CMK (cell line): ENCODE measurements around the gene ZNF680.
"Not testable (repeated sequence)": the region's sequence is repeated elsewhere in the genome, so short reads cannot be mapped to it uniquely, and the experiment has no call there.

Source experiments
- DNase-seq: peaks from one replicate; pipeline ENCODE4 v3.0.0-alpha.2; 2010; ENCODE audit warnings: low read depth

Gene ZNF680

GRCh38 chr7:64557601-64558322 lies 5.1 kb downstream of the ZNF680 start:
- DNase-seq, result no peak

DNA sequence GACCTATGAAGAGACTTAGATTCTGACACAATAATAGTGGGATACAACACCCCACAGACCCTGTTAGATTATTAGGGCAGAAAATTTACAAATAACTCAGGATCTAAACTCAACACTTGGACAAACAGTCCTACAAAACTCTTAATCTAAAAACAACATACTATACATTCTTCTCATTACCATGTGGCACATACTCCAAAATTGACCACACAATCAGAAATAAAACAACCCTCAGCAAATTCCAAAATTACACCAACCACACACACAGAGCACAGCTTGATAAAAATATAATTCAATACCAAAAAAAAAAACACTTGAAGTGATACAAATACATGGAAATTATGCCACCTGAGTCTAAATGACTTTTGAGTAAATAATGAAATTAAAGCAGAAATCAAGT lies 7.8 kb downstream of the ZNF680 start:
- no peak for DNase-seq

DNA sequence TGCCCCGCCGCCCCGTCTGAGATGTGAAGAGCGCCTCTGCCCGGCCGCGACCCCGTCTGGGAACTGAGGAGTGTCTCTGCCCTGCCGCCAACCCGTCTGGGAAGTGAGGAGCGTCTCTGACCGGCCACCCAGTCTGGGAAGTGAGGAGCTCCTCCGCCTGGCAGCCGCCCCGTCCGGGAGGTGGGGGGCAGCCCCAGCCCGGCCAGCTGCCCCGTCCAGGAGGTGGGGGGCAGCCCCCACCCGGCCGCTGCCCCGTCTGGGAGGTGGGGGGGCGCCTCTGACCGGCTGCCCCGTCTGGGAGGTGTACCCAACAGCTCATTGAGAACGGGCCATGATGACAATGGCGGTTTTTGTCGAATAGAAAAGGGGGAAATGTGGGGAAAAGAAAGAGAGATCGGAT lies 8.7 kb downstream of the ZNF680 start:
- DNase-seq, result not testable (repeated sequence)

GRCh38 chr7:64551375-64552142 lies 11.3 kb downstream of the ZNF680 start:
- no peak for DNase-seq

DNA sequence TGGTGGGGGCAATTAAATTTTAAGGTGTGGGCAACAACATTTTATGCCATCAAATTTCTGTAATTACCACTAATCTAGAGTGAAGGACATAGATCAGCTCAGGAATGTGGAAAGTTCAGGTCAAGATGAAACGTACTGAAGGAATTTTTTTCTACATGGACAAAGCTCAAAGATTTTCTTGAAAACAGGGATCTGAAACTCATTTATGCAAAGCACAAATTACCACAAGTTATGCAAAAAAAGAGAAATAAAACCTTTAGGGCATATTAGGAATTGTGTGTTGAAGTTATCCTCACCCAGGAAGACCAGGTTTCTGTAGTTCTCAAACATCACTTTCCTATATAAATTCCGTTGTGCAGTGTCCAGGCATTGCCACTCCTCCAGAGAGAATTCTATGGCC lies 18.9 kb downstream of the ZNF680 start:
- no peak for DNase-seq

DNA sequence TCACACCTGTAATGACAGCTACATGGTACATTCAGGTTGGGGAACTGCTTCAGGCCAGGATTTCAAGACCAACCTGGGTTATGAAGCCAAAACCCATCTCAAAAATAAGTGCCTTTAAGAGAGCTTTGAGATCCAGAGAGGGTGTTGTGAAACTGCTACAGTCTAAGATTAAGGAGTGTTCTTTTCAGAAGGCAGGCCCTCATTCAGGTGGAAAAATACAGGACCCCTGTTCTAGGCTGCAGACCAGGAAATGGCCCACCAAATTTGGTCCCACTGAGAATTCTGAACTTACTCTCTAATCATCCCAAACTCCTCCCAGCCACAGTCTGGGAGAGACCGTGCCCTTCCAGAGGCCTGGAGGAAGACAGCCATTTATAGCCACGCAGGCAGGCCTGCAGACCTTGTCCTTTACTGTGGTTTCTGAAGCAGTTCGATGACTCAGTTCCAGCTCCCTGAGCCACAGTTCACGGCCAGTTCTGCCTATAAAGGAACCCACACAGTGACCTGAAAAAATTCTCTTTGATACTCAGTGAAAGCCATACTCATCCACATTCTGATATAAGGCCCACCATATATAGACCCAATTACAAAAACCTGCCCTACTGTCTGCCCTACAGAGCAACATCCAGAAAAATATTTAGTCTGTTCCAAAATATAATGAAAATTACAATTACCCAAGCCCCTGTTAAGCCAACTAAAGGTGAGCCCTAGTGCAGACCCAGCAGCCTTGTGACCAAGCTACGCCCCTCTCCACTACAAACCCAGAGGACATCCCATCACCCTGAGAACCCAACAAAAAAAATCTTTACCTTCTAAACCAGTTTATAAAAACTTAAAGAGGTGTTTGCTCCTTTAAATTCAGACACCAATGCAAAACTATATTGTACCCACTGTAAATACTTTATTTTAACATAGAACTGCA lies 21.2 kb downstream of the ZNF680 start:
- no peak for DNase-seq

DNA sequence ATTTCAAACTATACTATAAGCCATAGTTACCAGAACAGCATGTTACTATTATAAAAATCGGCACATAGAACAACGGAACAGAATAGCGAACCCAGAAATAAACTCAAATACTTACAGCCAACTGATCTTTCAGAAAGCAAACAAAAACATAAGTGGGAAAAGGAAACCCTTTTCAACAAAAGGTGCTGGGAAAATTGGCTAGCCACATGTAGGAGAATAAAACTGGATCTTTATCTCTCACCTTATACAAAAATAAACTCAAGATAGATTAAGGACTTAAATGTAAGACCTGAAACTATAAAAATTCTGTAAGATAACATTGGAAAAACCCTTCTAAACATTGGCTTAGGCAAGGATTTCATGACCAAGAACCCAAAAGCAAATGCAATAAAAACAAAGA lies 29.1 kb downstream of the ZNF680 start:
- DNase-seq, result no peak

DNA sequence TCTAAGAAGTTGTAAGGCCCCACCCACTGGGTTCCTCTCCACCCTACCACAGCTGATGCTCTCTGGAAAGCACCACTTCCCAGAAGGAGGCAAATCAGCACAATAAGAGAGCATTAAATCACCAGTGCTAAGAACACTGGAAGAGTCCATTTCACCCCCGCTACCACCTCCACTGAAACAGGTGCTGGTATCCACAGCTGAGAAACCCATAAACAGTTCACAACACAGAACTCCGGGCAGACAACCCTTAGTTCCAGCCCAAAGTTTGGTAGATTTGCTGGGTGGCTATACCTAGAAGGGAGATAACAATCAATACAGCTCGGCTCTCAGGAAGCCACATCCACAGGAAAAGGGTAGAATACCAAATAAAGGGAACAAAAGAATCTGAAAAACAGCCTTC lies 34.1 kb downstream of the ZNF680 start:
- no peak for DNase-seq

- DNase-seq, result no peak
These were observed 41.4 kb downstream of the ZNF680 start for GRCh38 chr7:64521409-64521984.

- no peak for DNase-seq
These were observed 46.4 kb downstream of the ZNF680 start for GRCh38 chr7:64516451-64516850.

GRCh38 chr7:64515781-64516180 lies 47.1 kb downstream of the ZNF680 start:
- no peak for DNase-seq

DNA sequence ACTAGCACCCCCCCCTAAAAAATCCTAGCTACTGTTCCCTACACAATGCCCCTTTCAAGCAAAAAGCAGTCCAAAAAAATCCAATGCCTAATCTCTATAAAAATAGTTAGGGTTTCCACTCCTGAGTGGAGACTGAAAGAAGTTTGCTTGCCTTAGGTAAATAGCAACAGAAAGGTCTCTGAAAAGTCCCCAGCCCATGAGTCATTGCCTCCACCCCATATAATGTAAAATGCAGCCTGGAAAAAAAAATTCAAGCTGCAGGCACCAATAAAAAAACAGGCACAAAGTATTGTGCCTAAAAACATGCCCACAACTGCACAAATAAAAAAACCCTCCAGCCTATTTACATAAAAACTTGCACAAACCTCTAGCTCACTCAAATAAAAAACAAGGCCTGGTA lies 47.5 kb downstream of the ZNF680 start:
- no peak for DNase-seq

DNA sequence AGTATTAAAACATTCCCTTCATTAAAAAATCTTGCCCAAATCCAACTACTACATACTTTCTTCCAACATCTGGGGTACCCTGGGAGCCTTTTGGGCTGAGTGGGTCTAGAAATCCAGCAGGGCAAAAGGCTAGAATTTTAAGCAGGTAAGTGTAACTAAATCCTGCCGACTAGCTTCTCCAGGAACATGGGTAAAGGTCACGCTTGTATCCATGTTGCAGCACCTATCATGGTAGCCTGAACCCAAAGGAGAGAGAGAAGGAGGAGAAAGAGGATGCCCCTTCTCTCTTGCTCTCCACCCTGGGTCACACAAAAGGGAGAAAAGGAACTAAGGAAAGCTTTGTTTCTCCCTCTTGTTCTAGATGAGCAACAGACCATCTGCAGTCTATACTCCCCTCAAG lies 53.3 kb downstream of the ZNF680 start:
- DNase-seq, result no peak

GRCh38 chr7:64504581-64505120 lies 58.2 kb downstream of the ZNF680 start:
- DNase-seq, result no peak

- no peak for DNase-seq
These were observed 64.6 kb downstream of the ZNF680 start for GRCh38 chr7:64498270-64498669.

GRCh38 chr7:64494912-64495461 lies 67.9 kb downstream of the ZNF680 start:
- no peak for DNase-seq

- DNase-seq, result no peak
These were observed 77.2 kb downstream of the ZNF680 start for GRCh38 chr7:64485623-64486022.
